ENCODE results near the gene HBZ.
"Not testable (repeated sequence)": the region's sequence is repeated elsewhere in the genome, so short reads cannot be mapped to it uniquely, and the experiment has no call there.

The HBZ gene

GRCh38 chr16:152141-153128 lies at the start of gene HBZ:
TSS of gene HBZ (plus strand) at chr16:152644. CDS start at chr16:152910, 266 bp downstream.
- no peak for DNase-seq (ENCODE audit: low read depth)

GRCh38 chr16:104355-104754 lies 48.1 kb upstream of the HBZ start:
- DNase-seq (ENCODE audit: low read depth), result no peak

- no peak for DNase-seq (ENCODE audit: low read depth)
Measured at GRCh38 chr16:104928-105327, 47.5 kb upstream of the HBZ start.

- no peak for DNase-seq (ENCODE audit: low read depth)
Measured at GRCh38 chr16:105521-105920, 46.9 kb upstream of the HBZ start.

- DNase-seq (ENCODE audit: low read depth), result peak; percentile 32
Measured at GRCh38 chr16:106623-107324, 45.7 kb upstream of the HBZ start.

- no peak for DNase-seq (ENCODE audit: low read depth)
Measured at GRCh38 chr16:112153-112840, 40.1 kb upstream of the HBZ start.

GRCh38 chr16:114327-114726 lies 38.1 kb upstream of the HBZ start:
- DNase-seq (ENCODE audit: low read depth), result no peak

- no peak for DNase-seq (ENCODE audit: low read depth)
Measured at GRCh38 chr16:116015-116414, 36.4 kb upstream of the HBZ start.

GRCh38 chr16:117379-118365 lies 34.8 kb upstream of the HBZ start:
- DNase-seq (ENCODE audit: low read depth), result peak; percentile 44

GRCh38 chr16:118857-119256 lies 33.6 kb upstream of the HBZ start:
- DNase-seq (ENCODE audit: low read depth), result no peak

GRCh38 chr16:119295-119694 lies 33.1 kb upstream of the HBZ start:
- no peak for DNase-seq (ENCODE audit: low read depth)

GRCh38 chr16:119835-120491 lies 32.5 kb upstream of the HBZ start:
- DNase-seq (ENCODE audit: low read depth), result no peak

GRCh38 chr16:120756-121155 lies 31.7 kb upstream of the HBZ start:
- no peak for DNase-seq (ENCODE audit: low read depth)

GRCh38 chr16:122361-122760 lies 30.1 kb upstream of the HBZ start:
- DNase-seq (ENCODE audit: low read depth), result no peak

- DNase-seq (ENCODE audit: low read depth), result not testable (repeated sequence)
Measured at GRCh38 chr16:123558-124350, 28.7 kb upstream of the HBZ start.

- no peak for DNase-seq (ENCODE audit: low read depth)
Measured at GRCh38 chr16:125011-125410, 27.4 kb upstream of the HBZ start.

- DNase-seq (ENCODE audit: low read depth), result no peak
Measured at GRCh38 chr16:129075-129474, 23.4 kb upstream of the HBZ start.

GRCh38 chr16:130533-131173 lies 21.8 kb upstream of the HBZ start:
- no peak for DNase-seq (ENCODE audit: low read depth)

GRCh38 chr16:132120-132519 lies 20.3 kb upstream of the HBZ start:
- no peak for DNase-seq (ENCODE audit: low read depth)
